Prostate gland (tissue), 2 donors: ENCODE results near the gene CFTR. TPM values are rescaled to one million over a fixed set of nuclear protein-coding genes. Genes with fewer than 3 reads are reported as not detected.

Source experiments
- DNase-seq: peaks from one replicate; pipeline ENCODE4 v3.0.0-alpha.2; 2019; ENCODE audit warnings: low spot score
- H3K27ac ChIP-seq, 2 donors: fragments of 200-600 bp; sonication (generic); 2 replicates each; pipeline ENCODE4 v1.5.1; 2017 to 2019
- H3K27me3 ChIP-seq: fragments of 200-600 bp; sonication (generic); replicated peaks from 2 replicates; pipeline ENCODE4 v1.5.1; 2019; ENCODE audit not compliant: insufficient read depth
- H3K36me3 ChIP-seq, 2 donors: fragments of 200-600 bp; sonication (generic); 1 replicate in 1 of 2; 2 replicates in 1 of 2; pipeline versions ENCODE4 v1.5.1 to v1.8.1; 2017 to 2019
- H3K4me1 ChIP-seq: fragments of 200-600 bp; sonication (generic); replicated peaks from 2 replicates; pipeline ENCODE4 v1.5.1; 2019
- H3K4me3 ChIP-seq, 2 donors: fragments of 200-600 bp; sonication (generic); 2 replicates each; pipeline ENCODE4 v1.5.1; 2017 to 2019
- H3K9me3 ChIP-seq: fragments of 200-600 bp; sonication (generic); 2 replicates; pipeline ENCODE4 v1.5.1; 2017
- CTCF ChIP-seq, 4 experiments: fragments of 200-600 bp in 2 of 4; fragments of 450-650 bp in 2 of 4; sonication (generic) in 2 of 4; IDR thresholded peaks; 1 replicate in 3 of 4; 2 replicates in 1 of 4; pipeline ENCODE4 v1.5.1; 2016 to 2019; ENCODE audit warnings: antibody characterized with exemption in 4 of 4, mild to moderate bottlenecking in 2 of 4, moderate library complexity in 2 of 4
- POLR2A ChIP-seq: fragments of 450-650 bp; IDR thresholded peaks from one replicate; pipeline ENCODE4 v1.6.1; 2016; ENCODE audit warnings: antibody characterized with exemption, mild to moderate bottlenecking
- POLR2AphosphoS5 ChIP-seq: sonication (generic); formaldehyde crosslinking; IDR thresholded peaks from one replicate; pipeline ENCODE4 v1.6.1; 2017; ENCODE audit warnings: antibody characterized with exemption
- WGBS: methylation state at CpG from one replicate; pipeline ENCODE4 v1.1.5; 2018; 5-methylcytosine and 5-hydroxymethylcytosine counted together
- intact Hi-C: fragments of 100-400 bp; cut with DNase I; formaldehyde crosslinking; loops from one replicate; pipeline ENCODE4 v1.14.2; 2022
- total RNA-seq, 2 donors: library from RNA; depleted of rRNA; stranded (reverse); fragments of >200 nt; gene quantifications; one replicate each; pipeline ENCODE4 v1.1.0, GENCODE V29; 2016

The CFTR gene
- total RNA-seq, 2 donors from 2014 or later: 2.9 to 5.6 TPM

DNA sequence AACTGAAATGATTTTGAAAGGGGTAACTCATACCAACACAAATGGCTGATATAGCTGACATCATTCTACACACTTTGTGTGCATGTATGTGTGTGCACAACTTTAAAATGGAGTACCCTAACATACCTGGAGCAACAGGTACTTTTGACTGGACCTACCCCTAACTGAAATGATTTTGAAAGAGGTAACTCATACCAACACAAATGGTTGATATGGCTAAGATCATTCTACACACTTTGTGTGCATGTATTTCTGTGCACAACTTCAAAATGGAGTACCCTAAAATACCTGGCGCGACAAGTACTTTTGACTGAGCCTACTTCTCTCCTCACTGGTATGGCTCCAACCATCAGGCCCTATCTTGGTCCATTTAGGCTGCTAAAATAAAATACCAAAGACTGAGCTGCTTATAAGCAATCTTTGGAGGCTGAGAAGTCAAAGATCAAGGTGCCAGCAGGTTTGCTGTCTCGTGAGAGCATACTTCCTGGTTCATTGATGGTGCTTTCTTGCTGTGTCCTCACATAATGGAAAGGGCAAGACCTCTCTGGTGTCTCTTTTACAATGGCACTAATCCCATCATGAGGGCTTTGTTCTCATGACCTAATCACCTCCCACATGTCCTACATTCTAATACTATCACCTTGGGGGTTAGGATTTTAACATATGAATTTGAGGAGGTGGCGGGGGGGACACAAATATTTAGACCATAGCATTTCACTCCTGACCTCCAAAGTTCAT lies 173.3 kb downstream of the CFTR start:
- no peaks in the 10 kb centered on the region for H3K9me3 ChIP-seq
- TF ChIP-seq POLR2AphosphoS5 (no peak), POLR2A (no peak), CTCF (IDR thresholded peaks at IDR 0.05) (no peak)
- H3K4me1 ChIP-seq: no peaks in the 10 kb centered on the region
- no peaks in the 10 kb centered on the region for H3K36me3 ChIP-seq
- H3K4me3 ChIP-seq: no peak overlapping the region
- no peaks in the 10 kb centered on the region for H3K27me3 ChIP-seq
- intact Hi-C loops: no loop called here
- H3K27ac ChIP-seq: no peak overlapping the region
- 96% methylated on average over 4 of the region's 4 CpGs for WGBS
- no peak for DNase-seq

- Histone ChIP-seq H3K4me3 (no peak overlapping the region), H3K36me3 (no peaks in the 10 kb centered on the region), H3K27me3 (no peaks in the 10 kb centered on the region), H3K4me1 (no peaks in the 10 kb centered on the region), H3K27ac (no peak overlapping the region), H3K9me3 (no peaks in the 10 kb centered on the region)
- intact Hi-C loops: no loop called here
- 88% methylated on average over 1 of the region's 1 CpG for WGBS
- DNase-seq: no peak
- no peak for TF ChIP-seq POLR2A
- no peak for TF ChIP-seq CTCF (IDR thresholded peaks at IDR 0.05)
- no peak for TF ChIP-seq POLR2AphosphoS5
Measured at GRCh38 chr7:117654780-117655179, 175.0 kb downstream of the CFTR start.

DNA sequence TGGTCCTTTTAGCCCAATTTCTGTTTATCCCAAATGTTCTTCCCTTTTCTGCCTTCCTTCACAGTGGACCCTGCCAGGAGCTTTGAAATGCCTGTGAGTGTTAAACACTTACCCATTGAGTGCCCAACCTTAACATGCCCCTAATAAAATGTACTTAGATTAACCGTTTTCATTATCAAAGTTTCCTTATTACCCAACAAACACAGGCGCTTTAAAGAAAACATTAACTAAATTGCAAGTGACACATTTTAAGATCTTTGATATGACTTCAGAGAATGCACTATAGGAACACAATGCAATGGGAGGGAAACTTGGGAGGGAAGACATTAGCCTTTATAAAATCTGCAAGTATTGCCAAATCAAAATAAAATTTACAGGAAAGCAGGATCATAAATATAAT lies 177.0 kb downstream of the CFTR start:
- Histone ChIP-seq H3K4me3 (no peak overlapping the region), H3K9me3 (no peaks in the 10 kb centered on the region), H3K4me1 (no peaks in the 10 kb centered on the region), H3K27ac (no peak overlapping the region), H3K36me3 (no peaks in the 10 kb centered on the region), H3K27me3 (no peaks in the 10 kb centered on the region)
- no peak for DNase-seq
- TF ChIP-seq POLR2A: no peak
- no peak for TF ChIP-seq CTCF (IDR thresholded peaks at IDR 0.05)
- TF ChIP-seq POLR2AphosphoS5: no peak
- intact Hi-C loops: no loop called here
- 32% methylated on average over 2 of the region's 2 CpGs for WGBS

DNA sequence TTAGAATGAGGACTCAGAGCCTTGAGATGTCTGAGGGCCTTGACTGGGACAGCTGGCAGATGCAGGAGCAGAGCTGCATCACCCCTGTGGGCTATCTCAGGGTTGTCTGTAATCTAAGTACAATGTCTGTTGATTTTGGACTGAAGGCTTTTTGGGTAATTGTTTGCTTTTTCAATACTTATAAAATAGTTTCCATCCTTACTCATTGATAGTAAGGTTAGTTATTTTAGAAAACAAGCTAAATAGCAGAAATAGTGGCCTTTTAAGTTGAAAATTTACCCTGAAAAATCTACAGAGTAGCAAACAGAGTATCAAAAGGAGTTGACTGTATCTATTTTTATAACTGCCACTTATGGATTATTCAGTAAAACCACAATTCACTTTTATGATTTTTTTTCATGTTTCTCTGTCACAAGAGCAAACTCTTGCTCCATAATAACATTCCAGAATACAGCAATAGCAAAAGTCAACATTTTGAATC lies 179.7 kb downstream of the CFTR start:
- Histone ChIP-seq H3K4me1 (no peaks in the 10 kb centered on the region), H3K36me3 (no peaks in the 10 kb centered on the region), H3K9me3 (no peaks in the 10 kb centered on the region), H3K27me3 (no peaks in the 10 kb centered on the region), H3K27ac (no peak overlapping the region), H3K4me3 (no peak overlapping the region)
- TF ChIP-seq CTCF (IDR thresholded peaks at IDR 0.05) (no peak), POLR2AphosphoS5 (no peak), POLR2A (no peak)
- no peak for DNase-seq
- intact Hi-C loops: no loop called here

DNA sequence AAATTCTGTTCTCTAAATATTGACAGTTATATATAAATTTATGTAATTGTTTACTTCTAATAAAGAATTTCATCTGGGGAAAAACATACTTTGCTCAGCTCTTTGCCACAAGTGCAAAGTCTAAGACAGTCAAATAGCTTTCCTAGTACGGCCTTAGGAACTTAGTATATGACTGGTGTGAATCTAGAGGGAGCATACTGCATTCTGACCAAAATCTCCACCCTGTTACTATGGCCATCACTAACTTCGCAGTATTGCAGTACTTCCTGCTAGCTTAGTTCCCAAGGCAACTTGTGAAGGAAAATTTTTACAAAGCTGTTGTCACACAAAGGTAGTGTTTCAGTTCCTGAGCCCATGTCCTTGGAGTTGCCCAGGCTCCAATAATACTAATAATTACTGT lies 181.5 kb downstream of the CFTR start:
- Histone ChIP-seq H3K27me3 (no peaks in the 10 kb centered on the region), H3K27ac (no peak overlapping the region), H3K4me1 (no peaks in the 10 kb centered on the region), H3K9me3 (no peaks in the 10 kb centered on the region), H3K36me3 (no peaks in the 10 kb centered on the region), H3K4me3 (no peak overlapping the region)
- WGBS: 82% methylated on average over 2 of the region's 2 CpGs
- DNase-seq: no peak
- intact Hi-C loops: no loop called here
- TF ChIP-seq POLR2AphosphoS5 (no peak), POLR2A (no peak), CTCF (IDR thresholded peaks at IDR 0.05) (no peak)
